Measurements from ENCODE around the gene CDH16. TPM values are rescaled to one million over a fixed set of nuclear protein-coding genes. Genes with fewer than 3 reads are reported as not detected.

The CDH16 gene
- total RNA-seq, 6 donors from 2014 or later, result 0.40 to 1.8 (median 1.7) TPM; not detected in 3

DNA sequence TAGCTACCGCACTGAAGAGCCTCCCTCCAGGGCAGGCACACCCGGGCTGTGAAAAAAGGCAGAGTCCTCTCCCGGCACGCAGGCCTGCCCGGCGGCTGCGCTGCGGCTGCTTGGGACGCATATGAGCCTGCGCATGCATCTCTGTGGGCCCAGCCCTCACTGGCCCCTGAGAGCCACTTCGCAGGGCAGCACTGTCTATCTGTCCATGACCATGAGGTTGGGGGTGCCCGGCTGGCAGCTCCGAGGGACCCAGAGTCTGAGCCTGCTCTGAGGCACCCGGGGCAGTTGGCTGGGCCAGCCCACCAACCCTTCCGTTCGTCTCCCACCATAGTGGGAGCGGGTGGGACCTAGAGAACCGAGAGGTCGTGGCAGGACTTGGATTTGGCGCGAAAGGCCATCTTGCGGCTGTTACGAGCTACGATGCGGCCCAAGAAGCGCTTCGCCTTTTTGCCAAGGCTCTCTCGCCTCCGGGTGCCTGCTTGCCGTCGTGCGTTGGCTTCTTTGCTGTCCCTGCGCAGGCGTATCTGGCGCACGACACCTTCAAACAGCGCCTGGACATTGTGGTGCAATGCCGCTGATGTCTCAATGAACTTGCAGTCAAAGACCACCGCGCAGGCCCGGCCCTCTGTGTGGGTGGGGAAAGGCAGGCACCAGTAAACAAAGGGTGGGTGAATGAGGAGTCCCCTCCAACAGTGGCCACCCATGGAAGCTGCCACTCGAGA is 3.2 kb upstream of the CDH16 start:
- Histone ChIP-seq H3K4me1 (peaks cover 26 to 38% (median 29%) of the 10 kb centered on the region in 4 donors), H3K36me3 (peaks cover 0 to 8% (median 4%) of the 10 kb centered on the region in 4 donors), H3K9me3 (no peaks in the 10 kb centered on the region), H3K27me3 (peaks cover 0 to 16% (median 10%) of the 10 kb centered on the region in 4 donors), H3K4me3 (peak overlapping the region in 2 of 4 donors; percentile 6 to 68), H3K27ac (peak overlapping the region in 3 of 4 donors; percentile 35 to 61 (median 42))
- ATAC-seq (ENCODE audit: low FRiP score in 2 of 2) (no peak), DNase-seq (peak in 1 of 2 donors; percentile 73)
- 74 to 81% methylated on average over 30 to 42 of the region's 42 CpGs for WGBS, 2 donors
- TF ChIP-seq, protein P1, sequence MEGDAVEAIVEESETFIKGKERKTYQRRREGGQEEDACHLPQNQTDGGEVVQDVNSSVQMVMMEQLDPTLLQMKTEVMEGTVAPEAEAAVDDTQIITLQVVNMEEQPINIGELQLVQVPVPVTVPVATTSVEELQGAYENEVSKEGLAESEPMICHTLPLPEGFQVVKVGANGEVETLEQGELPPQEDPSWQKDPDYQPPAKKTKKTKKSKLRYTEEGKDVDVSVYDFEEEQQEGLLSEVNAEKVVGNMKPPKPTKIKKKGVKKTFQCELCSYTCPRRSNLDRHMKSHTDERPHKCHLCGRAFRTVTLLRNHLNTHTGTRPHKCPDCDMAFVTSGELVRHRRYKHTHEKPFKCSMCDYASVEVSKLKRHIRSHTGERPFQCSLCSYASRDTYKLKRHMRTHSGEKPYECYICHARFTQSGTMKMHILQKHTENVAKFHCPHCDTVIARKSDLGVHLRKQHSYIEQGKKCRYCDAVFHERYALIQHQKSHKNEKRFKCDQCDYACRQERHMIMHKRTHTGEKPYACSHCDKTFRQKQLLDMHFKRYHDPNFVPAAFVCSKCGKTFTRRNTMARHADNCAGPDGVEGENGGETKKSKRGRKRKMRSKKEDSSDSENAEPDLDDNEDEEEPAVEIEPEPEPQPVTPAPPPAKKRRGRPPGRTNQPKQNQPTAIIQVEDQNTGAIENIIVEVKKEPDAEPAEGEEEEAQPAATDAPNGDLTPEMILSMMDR (IDR thresholded peaks at IDR 0.05), result no peak
- TF ChIP-seq POLR2A (IDR thresholded peaks at IDR 0.05), result no peak
- no peak for TF ChIP-seq EP300 (IDR thresholded peaks at IDR 0.05)
- no peak for TF ChIP-seq POLR2AphosphoS5 (IDR thresholded peaks at IDR 0.05)

DNA sequence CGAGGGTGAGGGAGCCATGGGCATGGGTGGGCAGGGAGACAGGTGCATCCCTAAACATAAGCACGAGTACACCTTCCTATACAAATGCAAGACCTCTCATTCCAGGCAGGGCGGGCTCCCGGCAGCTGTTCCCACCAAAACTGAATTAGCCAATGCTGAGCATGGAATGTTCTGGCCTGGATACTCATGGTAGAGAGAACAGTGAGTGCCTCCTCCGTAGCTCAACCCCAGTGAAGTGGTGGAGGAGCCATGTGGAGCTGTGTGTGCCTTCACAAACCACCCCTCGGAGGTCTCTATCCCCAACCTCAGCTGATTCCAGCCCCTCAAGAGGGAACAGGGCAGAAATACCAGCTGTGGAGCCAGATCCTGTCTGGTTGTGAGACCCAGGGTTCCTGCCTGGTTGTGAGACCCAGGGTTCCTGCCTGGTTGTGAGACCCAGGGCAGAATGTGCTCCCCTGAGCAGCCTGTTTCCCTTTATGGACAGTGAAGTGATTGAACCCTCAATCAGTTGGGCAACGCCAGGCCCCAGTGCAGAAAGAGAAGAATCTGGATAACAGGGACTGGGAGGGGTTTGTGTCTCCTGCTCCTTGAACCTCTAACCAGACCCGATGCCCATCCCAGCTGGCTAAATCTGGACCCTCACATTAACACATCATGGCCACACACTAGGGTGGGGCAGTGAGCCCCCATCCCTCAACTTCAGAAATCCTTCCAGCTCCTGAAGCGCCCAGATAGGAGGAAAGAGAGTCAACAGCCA is 2.4 kb upstream of the CDH16 start:
- no peak for ATAC-seq (ENCODE audit: low FRiP score in 2 of 2)
- 75 to 79% methylated on average over 9 of the region's 9 CpGs for WGBS, 2 donors

DNA sequence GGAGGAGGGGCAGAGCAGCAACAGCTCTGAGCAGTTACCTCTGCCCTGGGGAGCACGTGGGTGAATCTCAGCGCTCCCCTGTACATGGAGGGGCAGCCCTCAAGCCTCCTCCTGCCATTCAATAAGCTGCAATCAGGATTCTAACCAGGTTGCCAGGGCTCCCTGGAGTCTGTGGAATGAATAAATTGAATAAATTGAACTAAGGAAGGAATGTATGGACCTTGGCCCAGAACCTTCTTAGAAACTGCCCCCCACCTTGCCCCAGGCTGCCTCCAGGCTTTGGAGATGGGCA is 1.6 kb upstream of the CDH16 start:
- peaks cover 13 to 23% (median 14%) of the 10 kb centered on the region in 4 donors for H3K4me1 ChIP-seq
- DNase-seq, result no peak

More for the DNA sequence above, 2.4 kb upstream of the CDH16 start:
- no peak for DNase-seq
- Histone ChIP-seq H3K4me1 (peaks cover 22 to 30% (median 23%) of the 10 kb centered on the region in 4 donors), H3K4me3 (peak overlapping the region in 2 of 4 donors; percentile 6 to 68), H3K36me3 (peaks cover 0 to 8% (median 4%) of the 10 kb centered on the region in 4 donors), H3K27me3 (peaks cover 0 to 16% (median 10%) of the 10 kb centered on the region in 4 donors), H3K27ac (peak overlapping the region in 2 of 4 donors; percentile 42 to 61), H3K9me3 (no peaks in the 10 kb centered on the region)
- TF ChIP-seq POLR2AphosphoS5 (IDR thresholded peaks at IDR 0.05) (no peak), EP300 (IDR thresholded peaks at IDR 0.05) (no peak), POLR2A (IDR thresholded peaks at IDR 0.05) (no peak)
- TF ChIP-seq, protein P1 (IDR thresholded peaks at IDR 0.05), result no peak

DNA sequence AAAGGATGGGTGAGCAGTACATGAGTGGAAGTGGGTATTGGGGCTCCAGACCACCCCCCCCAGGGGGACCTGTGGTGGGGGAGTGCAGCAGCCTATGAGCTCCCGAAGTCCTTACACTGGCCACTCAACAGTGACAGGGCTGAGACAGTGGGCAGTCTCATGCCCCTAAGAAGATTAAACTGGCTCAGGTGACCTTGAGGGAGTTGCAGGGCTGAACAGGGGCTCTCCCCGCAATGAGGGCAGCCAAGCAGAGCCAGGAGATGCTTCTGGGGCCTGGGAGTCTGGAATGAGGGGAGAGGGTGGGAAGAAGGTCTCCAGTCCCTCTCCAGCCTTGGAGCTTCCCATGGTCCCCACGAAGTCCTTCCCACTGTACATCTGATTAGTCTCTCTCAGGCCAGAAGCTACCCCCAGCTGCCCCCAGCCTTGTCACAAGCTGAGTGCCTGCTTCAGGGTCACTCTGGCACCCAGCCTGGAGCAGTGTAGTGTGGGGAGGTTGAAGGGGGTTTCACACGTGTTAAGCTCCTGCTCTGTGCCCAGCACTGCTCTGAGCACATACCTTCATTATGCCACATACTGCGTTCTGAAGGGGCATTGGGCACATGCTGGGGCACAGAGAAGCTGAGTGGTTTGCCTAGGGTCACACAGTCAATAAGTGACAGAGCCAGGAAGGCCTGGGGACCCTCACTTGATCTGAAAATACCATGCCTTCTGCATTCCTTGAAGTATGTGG is 1.0 kb upstream of the CDH16 start:
- H3K4me1 ChIP-seq, result peaks cover 9 to 17% (median 10%) of the 10 kb centered on the region in 4 donors

More for the DNA sequence above, 1.6 kb upstream of the CDH16 start:
- WGBS, 2 donors, result 44% methylated on average over 2 of the region's 2 CpGs; no CpG with 5 or more reads in 1 of the 2 donors
- Histone ChIP-seq H3K9me3 (no peaks in the 10 kb centered on the region), H3K36me3 (peaks cover 0 to 8% (median 4%) of the 10 kb centered on the region in 4 donors), H3K27me3 (peaks cover 0 to 14% (median 7%) of the 10 kb centered on the region in 4 donors), H3K4me3 (no peak overlapping the region), H3K27ac (peak overlapping the region in 1 of 4 donors; percentile 11)
- TF ChIP-seq POLR2A (IDR thresholded peaks at IDR 0.05) (no peak), POLR2AphosphoS5 (IDR thresholded peaks at IDR 0.05) (no peak), EP300 (IDR thresholded peaks at IDR 0.05) (no peak)
- TF ChIP-seq, protein P1 (IDR thresholded peaks at IDR 0.05), result no peak
- ATAC-seq (ENCODE audit: low FRiP score in 2 of 2), result no peak

More for the DNA sequence above, 1.0 kb upstream of the CDH16 start:
- WGBS, 2 donors, result 66 to 80% methylated on average over 1 to 5 of the region's 5 CpGs
- DNase-seq (no peak), ATAC-seq (ENCODE audit: low FRiP score in 2 of 2) (no peak)
- peak overlapping the region in 2 of 4 donors; percentile 11 to 26 for H3K27ac ChIP-seq
- H3K9me3 ChIP-seq, result no peaks in the 10 kb centered on the region
- no peak overlapping the region for H3K4me3 ChIP-seq
- TF ChIP-seq POLR2AphosphoS5 (IDR thresholded peaks at IDR 0.05), result no peak
- peaks cover 0 to 8% (median 4%) of the 10 kb centered on the region in 4 donors for H3K36me3 ChIP-seq
- peaks cover 0 to 9% (median 2%) of the 10 kb centered on the region in 4 donors for H3K27me3 ChIP-seq
